GM12878 (cell line): ENCODE data around the gene SLC29A4. TPM values are rescaled to one million over a fixed set of nuclear protein-coding genes. Genes with fewer than 3 reads are reported as not detected.

ENCODE experiments used
- IRF5 ChIP-seq: fragments of 450-650 bp; IDR thresholded peaks from 2 replicates; pipeline ENCODE4 v1.6.1; 2017; ENCODE audit warnings: borderline replicate concordance
- KLF5 ChIP-seq: fragments of 450-650 bp; IDR thresholded peaks from 2 replicates; pipeline ENCODE4 v1.6.1; 2014; ENCODE audit warnings: mild to moderate bottlenecking; ENCODE audit not compliant: partially characterized antibody
- NFIC ChIP-seq: IDR thresholded peaks from 2 replicates; pipeline ENCODE4 v1.6.1; 2012; ENCODE audit warnings: low read depth, mild to moderate bottlenecking, inconsistent platforms, low read length, moderate library complexity
- PML ChIP-seq: IDR thresholded peaks from 2 replicates; pipeline ENCODE4 v1.6.1; 2012; ENCODE audit warnings: low read length, inconsistent platforms
- SIN3A ChIP-seq: IDR thresholded peaks from 2 replicates; pipeline ENCODE4 v1.6.1; 2012; ENCODE audit warnings: low read depth, low read length, improper control_type of control experiment
- SUZ12 ChIP-seq: fragments of 200-600 bp; sonication (generic); IDR thresholded peaks from one replicate; pipeline ENCODE4 v1.6.1; 2018; ENCODE audit warnings: antibody characterized with exemption, mild to moderate bottlenecking; ENCODE audit not compliant: unreplicated experiment
- USF2 ChIP-seq: IDR thresholded peaks from 2 replicates; pipeline ENCODE4 v1.6.1; 2011; ENCODE audit warnings: low read depth, low read length, improper control_type of control experiment, borderline replicate concordance
- YY1 ChIP-seq: IDR thresholded peaks from 2 replicates; pipeline ENCODE4 v1.6.1; 2011; ENCODE audit warnings: low read depth, mild to moderate bottlenecking, low read length
- ZBTB40 ChIP-seq: fragments of 450-650 bp; IDR thresholded peaks from 2 replicates; pipeline ENCODE4 v1.6.1; 2016; ENCODE audit warnings: mild to moderate bottlenecking, moderate library complexity, borderline replicate concordance
- polyA plus RNA-seq, 11 experiments: library from polyadenylated mRNA; depleted of rRNA in 4 of 11; unstranded in 6 of 11; stranded (reverse) in 5 of 11; fragments of >200 nt; fragmentation: Nextera tagmentation in 4 of 11; fragmentation: Illumina TruSeq in 1 of 11; extraction: Ambion mirVana in 4 of 11; extraction: Trizol in 1 of 11; gene quantifications; 1 replicate in 1 of 11; 2 replicates in 10 of 11; pipeline versions ENCODE4 v1.2.1 to v1.2.3, GENCODE V29; 2011 to 2016; ENCODE audit warnings: inconsistent platforms in 2 of 11, missing spikeins in 2 of 11, low read depth in 1 of 11
- total RNA-seq, 4 experiments: library from RNA; depleted of rRNA in 3 of 4; stranded (reverse); fragments of >200 nt in 3 of 4; fragmentation: Illumina TruSeq in 1 of 4; extraction: Trizol in 1 of 4; gene quantifications; 2 replicates each; pipeline versions ENCODE4 v1.2.1 to v1.2.3, GENCODE V29; 2013 to 2021

SLC29A4 gene
- total and polyA plus RNA-seq, 10 of the 15 experiments (the other 5 are each of a cell fraction or from before 2014, with no cell fraction given): 0.11 to 0.72 (median 0.23) TPM; not detected in 3

- TF ChIP-seq KLF5 (no peak), USF2 (peak; percentile 36; the same call in 1 of the 2 replicates), IRF5 (no peak), ZBTB40 (no peak), SIN3A (no peak), YY1 (no peak), PML (no peak), NFIC (no peak; the same call in 1 of the 2 replicates), SUZ12 (no peak)
Measured at GRCh38 chr7:5234852-5235831, 47.6 kb upstream of the SLC29A4 start (continued).
